Erythroblast (primary cell): ENCODE results near the gene FSD1.

Experiments used
- DNase-seq, 2 experiments: peaks; one replicate each; lab custom pipeline; 2025; lab: John Stamatoyannopoulos, UW
- GATA1 ChIP-seq: IDR thresholded peaks from 2 replicates; pipeline ENCODE4 v1.6.1; 2011; ENCODE audit warnings: low read depth, mild to moderate bottlenecking, control low read depth, low read length, moderate library complexity
- POLR2A ChIP-seq: IDR thresholded peaks from 2 replicates; pipeline ENCODE4 v1.6.1; 2011; ENCODE audit warnings: mild to moderate bottlenecking, low read length

FSD1 gene

DNA sequence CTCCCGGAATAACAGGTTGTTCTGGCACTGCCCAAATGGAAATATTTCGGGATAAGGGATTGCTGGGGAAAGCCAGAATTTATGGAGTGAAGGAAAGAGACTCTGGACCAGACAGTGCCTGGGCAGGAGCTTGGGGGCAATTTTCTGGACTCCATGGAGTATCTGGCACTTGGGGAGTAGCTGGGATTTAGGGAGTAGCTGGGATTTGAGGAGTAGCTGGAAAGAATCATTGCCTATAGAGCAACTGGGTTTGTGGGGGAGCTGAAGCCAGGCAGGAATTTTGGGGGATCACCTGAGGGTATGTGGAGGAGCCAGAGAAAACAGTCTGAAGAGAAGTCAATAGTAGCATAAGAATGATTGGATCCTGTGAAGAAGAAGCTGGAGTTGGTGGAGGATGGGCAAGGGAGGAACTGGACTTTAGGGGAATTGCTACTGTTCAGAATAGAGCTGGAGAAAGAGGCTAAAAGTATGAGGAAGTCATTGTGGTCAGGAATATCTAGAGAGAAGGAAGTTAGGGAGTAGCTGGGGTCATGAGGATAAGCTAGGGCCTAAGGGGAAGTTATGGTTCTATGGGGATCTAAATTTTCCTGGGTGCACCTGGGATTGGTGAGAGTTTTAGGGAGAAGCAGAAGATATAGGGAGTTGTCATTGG lies 14.8 kb downstream of the FSD1 start:
- no peak for TF ChIP-seq POLR2A
- no peak for TF ChIP-seq GATA1
- no peak for DNase-seq

- no peak for DNase-seq
- TF ChIP-seq POLR2A, result no peak
These were observed 16.0 kb downstream of the FSD1 start for GRCh38 chr19:4320419-4320818.

- no peak for TF ChIP-seq POLR2A
- no peak for TF ChIP-seq GATA1
- DNase-seq, result no peak
These were observed 18.7 kb downstream of the FSD1 start for GRCh38 chr19:4322942-4323665.

GRCh38 chr19:4323692-4324091 lies 19.3 kb downstream of the FSD1 start:
- TF ChIP-seq POLR2A, result no peak

GRCh38 chr19:4324228-4324627 lies 19.8 kb downstream of the FSD1 start:
- no peak for DNase-seq
- TF ChIP-seq GATA1, result no peak
- no peak for TF ChIP-seq POLR2A

More at GRCh38 chr19:4323692-4324091, 19.3 kb downstream of the FSD1 start:
- no peak for DNase-seq

DNA sequence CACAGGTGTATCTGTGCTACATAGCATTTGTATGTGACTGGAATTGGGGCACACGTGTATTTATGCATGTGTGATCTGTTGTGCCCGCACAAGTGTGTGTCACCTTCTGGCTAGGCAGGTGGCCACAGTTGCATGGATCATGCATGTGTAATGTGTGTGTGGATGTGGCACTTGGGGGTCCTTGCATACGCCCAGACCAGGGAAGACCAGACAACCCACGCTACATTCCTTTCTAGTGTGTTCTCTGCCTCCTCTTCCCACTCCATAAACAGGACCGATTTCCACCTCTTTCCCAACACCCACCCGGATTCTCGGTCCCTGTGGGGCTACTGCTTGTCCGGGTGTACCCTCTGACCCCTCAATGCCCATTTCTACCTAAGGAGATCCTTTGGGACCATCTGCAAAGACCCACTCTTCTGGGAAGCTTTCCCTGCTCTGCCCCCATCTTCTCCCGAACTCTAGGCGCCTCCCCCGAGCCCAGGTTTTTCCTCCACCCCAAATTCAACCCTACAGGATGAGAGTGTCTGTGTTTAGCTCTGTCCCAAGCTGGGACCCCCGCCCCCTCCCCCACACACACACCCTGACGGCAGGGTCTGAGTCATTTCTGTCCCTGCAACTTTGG lies 21.9 kb downstream of the FSD1 start:
- no peak for DNase-seq
- TF ChIP-seq GATA1 (no peak), POLR2A (no peak)

- peak; percentile 46 to 48 for DNase-seq
- TF ChIP-seq GATA1 (no peak), POLR2A (no peak)
These were observed 22.4 kb downstream of the FSD1 start for GRCh38 chr19:4326837-4327251.

GRCh38 chr19:4327252-4327876 lies 23.0 kb downstream of the FSD1 start:
- TF ChIP-seq POLR2A (no peak), GATA1 (no peak)

DNA sequence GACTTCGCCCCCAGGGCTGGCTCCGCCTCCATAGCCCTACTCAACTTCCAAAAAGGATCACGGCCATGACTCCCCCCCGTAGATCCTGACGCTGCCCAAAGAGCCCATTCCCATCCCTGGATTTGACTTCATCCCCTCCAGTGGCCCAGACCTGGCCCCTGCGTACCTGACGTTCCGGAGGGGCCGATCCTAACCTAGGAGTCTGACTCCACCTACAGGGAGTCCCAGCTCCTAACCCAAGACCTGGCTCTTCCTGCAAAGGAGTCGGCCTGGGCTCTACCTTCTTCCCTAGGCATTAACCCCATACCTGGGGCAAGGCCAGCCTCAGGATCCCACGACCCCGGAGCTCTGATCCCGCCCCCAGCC lies 23.5 kb downstream of the FSD1 start:
- DNase-seq, result no peak
- TF ChIP-seq POLR2A (no peak), GATA1 (no peak)

More at GRCh38 chr19:4327252-4327876, 23.0 kb downstream of the FSD1 start:
- peak; percentile 90 to 91 for DNase-seq

DNA sequence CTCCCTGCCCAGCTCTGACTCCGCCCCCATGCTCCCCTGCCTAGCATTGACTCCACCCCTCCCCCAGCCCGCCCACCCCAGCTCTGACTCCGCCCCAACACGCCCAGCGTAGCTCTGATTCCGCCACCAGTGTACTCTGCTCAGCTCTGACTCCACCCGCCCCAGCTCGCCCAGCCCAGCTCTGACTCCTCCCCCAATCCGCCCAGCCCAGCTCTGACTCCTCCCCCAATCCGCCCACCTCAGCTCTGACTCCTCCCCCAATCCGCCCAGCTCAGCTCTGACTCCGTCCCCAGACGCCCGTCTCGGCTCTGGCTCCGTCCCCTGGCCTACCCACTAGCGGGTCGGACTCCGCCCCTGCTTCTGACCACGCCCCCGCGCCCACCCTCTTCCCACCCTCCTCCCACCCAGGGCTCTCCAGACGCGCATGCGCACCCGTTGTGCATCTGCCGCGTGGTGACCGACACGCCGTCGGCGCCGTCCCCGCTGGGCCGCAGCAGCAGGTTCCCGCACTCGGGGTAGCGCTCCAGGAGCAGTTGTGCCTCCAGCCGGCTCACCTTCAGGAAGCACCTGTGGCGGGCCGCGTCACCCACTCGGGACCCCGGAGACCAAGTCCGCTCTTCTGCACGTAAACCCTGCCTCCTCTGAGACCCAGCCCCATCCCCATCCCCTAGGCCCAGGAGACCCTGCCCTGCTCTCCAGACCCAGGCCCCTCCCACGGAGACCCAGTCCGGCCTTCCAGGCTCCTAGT lies 24.0 kb downstream of the FSD1 start:
- DNase-seq, result peak; percentile 95 to 97
- no peak for TF ChIP-seq GATA1
- TF ChIP-seq POLR2A, result peak; percentile 40

DNA sequence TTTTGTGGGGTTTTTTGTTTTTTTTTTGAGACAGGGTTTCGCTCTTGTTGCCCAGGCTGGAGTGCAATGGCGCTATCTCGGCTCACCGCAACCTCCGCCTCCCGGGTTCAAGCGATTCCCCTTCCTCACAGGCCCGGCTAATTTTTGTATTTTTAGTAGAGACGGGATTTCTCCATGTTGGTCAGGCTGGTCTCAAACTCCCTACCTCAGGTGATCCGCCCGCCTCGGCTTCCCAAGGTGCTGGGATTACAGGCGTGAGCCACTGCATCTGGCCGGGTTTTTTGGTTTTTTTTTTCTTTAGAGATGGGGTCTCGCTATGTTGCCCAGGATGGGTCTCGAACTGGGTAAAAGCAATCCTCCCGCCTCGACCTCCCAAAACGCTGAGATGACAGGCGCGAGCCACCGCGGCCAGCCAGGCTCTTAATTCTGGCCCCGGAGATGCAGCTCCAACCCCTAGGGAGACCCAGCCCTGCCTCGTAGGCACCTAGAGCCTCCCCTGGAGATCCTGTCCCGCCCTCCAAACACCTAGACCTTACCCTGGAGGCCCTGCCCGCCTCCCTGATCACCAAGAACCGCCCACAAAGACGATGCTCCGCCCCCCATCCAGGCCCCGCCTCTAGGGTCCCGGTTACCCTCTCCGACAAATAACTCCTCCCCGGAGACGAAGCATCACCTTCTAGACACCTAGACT lies 24.7 kb downstream of the FSD1 start:
- DNase-seq, result peak; percentile 30 to 43

GRCh38 chr19:4329858-4330257 lies 25.5 kb downstream of the FSD1 start:
- DNase-seq, result no peak

More at GRCh38 chr19:4329858-4330257, 25.5 kb downstream of the FSD1 start:
- TF ChIP-seq GATA1 (no peak), POLR2A (no peak)
